ENCODE data around the gene TGFB2. TPM values are rescaled to one million over a fixed set of nuclear protein-coding genes. Genes with fewer than 3 reads are reported as not detected.

TGFB2 gene
- total RNA-seq, 1 experiment from 2014 or later: 0.34 TPM

DNA sequence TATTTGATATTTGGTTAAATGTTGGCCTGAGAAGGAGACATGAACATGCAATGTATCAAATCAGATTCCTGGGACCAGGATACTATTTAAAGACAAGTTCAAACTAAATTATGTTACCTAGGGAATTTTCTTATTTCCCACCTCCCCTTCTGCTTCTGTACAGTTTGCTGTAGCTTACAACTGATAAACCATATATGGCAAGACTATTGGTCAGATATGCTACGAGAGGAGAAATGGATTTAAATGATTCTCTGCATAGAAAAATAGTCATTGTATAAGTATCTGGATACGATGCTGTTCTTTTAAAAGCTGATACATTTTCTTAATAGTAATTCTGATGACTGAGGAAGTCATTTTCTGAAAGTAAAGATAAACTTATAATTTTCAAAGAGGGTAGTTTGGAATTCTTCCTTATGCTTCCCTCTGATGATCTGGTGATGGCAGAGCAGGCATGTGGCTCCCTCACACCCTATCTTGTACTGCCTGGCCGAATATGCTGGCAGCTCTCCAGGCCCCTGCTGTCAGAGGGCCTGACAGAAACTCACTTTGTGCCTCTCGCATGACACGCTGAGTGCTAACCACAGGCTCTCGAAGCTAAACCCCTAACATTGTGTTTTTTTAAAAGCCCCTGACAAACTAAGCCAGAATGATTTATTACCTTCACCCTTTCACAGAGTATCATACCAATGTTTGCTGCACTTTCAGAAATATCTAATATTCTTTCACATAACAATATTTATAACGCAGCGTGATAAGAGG is 40.7 kb upstream of the TGFB2 start:
- no peak for ATAC-seq
- CTCF ChIA-PET: no interaction called here
- Histone ChIP-seq H3K27ac (ENCODE audit: low read depth, low read length) (no peak overlapping the region), H3K79me2 (ENCODE audit: insufficient read depth, low read length) (peaks cover 64% of the 10 kb centered on the region), H3K9ac (ENCODE audit: low read length) (no peak overlapping the region), H3K4me2 (ENCODE audit: low read length) (no peak overlapping the region), H3K9me3 (ENCODE audit: control insufficient read depth in 1 of 2, insufficient read depth in 1 of 2, low read depth in 1 of 2, low read length in 2 of 2) (no peaks in the 10 kb centered on the region), H3K36me3 (ENCODE audit: control insufficient read depth in 1 of 2, insufficient read depth in 2 of 2, low read length in 2 of 2) (peaks cover 5 to 15% of the 10 kb centered on the region in 2 experiments; a peak in 3 of 4 replicates), H2AFZ (ENCODE audit: low read depth, low read length, poor library complexity, severe bottlenecking) (no peak overlapping the region), H4K20me1 (ENCODE audit: insufficient read depth) (peaks cover 4% of the 10 kb centered on the region; the same call in 1 of the 2 replicates), H3K27me3 (ENCODE audit: insufficient read depth, low read length) (no peaks in the 10 kb centered on the region), H3K4me3 (replicated peaks in 1 of 2; ENCODE audit: low read depth in 1 of 2, low read length in 2 of 2) (no peak overlapping the region), H3K4me1 (ENCODE audit: control insufficient read depth in 1 of 2, insufficient read depth in 2 of 2, low read length in 2 of 2) (no peaks in the 10 kb centered on the region), H3K9me2 (ENCODE audit: insufficient read depth) (no peaks in the 10 kb centered on the region)
- no TSS peak for BruUV-seq (replicated peaks)
- no peak for TF ChIP-seq SP1 (IDR thresholded peaks at IDR 0.05; ENCODE audit: low read depth)
- TF ChIP-seq SRF (IDR thresholded peaks at IDR 0.05; ENCODE audit: low read depth): no peak
- TF ChIP-seq CEBPB (IDR thresholded peaks at IDR 0.05; ENCODE audit: low read depth): no peak
- no peak for TF ChIP-seq ZFX (IDR thresholded peaks at IDR 0.05)
- TF ChIP-seq, protein P1, sequence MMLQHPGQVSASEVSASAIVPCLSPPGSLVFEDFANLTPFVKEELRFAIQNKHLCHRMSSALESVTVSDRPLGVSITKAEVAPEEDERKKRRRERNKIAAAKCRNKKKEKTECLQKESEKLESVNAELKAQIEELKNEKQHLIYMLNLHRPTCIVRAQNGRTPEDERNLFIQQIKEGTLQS (IDR thresholded peaks at IDR 0.05): no peak
- TF ChIP-seq, protein P2, sequence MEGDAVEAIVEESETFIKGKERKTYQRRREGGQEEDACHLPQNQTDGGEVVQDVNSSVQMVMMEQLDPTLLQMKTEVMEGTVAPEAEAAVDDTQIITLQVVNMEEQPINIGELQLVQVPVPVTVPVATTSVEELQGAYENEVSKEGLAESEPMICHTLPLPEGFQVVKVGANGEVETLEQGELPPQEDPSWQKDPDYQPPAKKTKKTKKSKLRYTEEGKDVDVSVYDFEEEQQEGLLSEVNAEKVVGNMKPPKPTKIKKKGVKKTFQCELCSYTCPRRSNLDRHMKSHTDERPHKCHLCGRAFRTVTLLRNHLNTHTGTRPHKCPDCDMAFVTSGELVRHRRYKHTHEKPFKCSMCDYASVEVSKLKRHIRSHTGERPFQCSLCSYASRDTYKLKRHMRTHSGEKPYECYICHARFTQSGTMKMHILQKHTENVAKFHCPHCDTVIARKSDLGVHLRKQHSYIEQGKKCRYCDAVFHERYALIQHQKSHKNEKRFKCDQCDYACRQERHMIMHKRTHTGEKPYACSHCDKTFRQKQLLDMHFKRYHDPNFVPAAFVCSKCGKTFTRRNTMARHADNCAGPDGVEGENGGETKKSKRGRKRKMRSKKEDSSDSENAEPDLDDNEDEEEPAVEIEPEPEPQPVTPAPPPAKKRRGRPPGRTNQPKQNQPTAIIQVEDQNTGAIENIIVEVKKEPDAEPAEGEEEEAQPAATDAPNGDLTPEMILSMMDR (IDR thresholded peaks at IDR 0.05 in 2 of 3, conservative IDR thresholded peaks at IDR 0.05 in 1 of 3; ENCODE audit: borderline replicate concordance in 1 of 3, insufficient read depth in 1 of 3, low read depth in 2 of 3, low read length in 2 of 3): no peak
- TF ChIP-seq TCF7L2 (IDR thresholded peaks at IDR 0.05; ENCODE audit: borderline replicate concordance, extremely low read depth, insufficient read depth, insufficient read length): no peak
- TF ChIP-seq, protein P3, sequence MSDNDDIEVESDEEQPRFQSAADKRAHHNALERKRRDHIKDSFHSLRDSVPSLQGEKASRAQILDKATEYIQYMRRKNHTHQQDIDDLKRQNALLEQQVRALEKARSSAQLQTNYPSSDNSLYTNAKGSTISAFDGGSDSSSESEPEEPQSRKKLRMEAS (IDR thresholded peaks at IDR 0.05): no peak
- TF ChIP-seq RAD21 (IDR thresholded peaks at IDR 0.05; ENCODE audit: low read depth): no peak
- no peak for TF ChIP-seq YY1 (IDR thresholded peaks at IDR 0.05; ENCODE audit: extremely low read depth, insufficient replicate concordance, low read depth, low read length)
- TF ChIP-seq EZH2 (IDR thresholded peaks at IDR 0.05): no peak
- TF ChIP-seq, protein P4, sequence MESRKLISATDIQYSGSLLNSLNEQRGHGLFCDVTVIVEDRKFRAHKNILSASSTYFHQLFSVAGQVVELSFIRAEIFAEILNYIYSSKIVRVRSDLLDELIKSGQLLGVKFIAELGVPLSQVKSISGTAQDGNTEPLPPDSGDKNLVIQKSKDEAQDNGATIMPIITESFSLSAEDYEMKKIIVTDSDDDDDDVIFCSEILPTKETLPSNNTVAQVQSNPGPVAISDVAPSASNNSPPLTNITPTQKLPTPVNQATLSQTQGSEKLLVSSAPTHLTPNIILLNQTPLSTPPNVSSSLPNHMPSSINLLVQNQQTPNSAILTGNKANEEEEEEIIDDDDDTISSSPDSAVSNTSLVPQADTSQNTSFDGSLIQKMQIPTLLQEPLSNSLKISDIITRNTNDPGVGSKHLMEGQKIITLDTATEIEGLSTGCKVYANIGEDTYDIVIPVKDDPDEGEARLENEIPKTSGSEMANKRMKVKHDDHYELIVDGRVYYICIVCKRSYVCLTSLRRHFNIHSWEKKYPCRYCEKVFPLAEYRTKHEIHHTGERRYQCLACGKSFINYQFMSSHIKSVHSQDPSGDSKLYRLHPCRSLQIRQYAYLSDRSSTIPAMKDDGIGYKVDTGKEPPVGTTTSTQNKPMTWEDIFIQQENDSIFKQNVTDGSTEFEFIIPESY (IDR thresholded peaks at IDR 0.05; ENCODE audit: extremely low read depth, insufficient replicate concordance, low read length): no peak
- no peak for TF ChIP-seq ZNF274 (IDR thresholded peaks at IDR 0.05; ENCODE audit: low read depth, low read length)
- TF ChIP-seq JUND (IDR thresholded peaks at IDR 0.05): no peak
- no peak for TF ChIP-seq CBX3 (IDR thresholded peaks at IDR 0.05; ENCODE audit: low read depth)
- TF ChIP-seq ELF1 (IDR thresholded peaks at IDR 0.05; ENCODE audit: borderline replicate concordance, low read depth): no peak
- no peak for TF ChIP-seq SIN3A (IDR thresholded peaks at IDR 0.05; ENCODE audit: low read depth)
- no peak for TF ChIP-seq POLR2AphosphoS5 (IDR thresholded peaks at IDR 0.05; ENCODE audit: low read depth, low read length)
- TF ChIP-seq, protein P5, sequence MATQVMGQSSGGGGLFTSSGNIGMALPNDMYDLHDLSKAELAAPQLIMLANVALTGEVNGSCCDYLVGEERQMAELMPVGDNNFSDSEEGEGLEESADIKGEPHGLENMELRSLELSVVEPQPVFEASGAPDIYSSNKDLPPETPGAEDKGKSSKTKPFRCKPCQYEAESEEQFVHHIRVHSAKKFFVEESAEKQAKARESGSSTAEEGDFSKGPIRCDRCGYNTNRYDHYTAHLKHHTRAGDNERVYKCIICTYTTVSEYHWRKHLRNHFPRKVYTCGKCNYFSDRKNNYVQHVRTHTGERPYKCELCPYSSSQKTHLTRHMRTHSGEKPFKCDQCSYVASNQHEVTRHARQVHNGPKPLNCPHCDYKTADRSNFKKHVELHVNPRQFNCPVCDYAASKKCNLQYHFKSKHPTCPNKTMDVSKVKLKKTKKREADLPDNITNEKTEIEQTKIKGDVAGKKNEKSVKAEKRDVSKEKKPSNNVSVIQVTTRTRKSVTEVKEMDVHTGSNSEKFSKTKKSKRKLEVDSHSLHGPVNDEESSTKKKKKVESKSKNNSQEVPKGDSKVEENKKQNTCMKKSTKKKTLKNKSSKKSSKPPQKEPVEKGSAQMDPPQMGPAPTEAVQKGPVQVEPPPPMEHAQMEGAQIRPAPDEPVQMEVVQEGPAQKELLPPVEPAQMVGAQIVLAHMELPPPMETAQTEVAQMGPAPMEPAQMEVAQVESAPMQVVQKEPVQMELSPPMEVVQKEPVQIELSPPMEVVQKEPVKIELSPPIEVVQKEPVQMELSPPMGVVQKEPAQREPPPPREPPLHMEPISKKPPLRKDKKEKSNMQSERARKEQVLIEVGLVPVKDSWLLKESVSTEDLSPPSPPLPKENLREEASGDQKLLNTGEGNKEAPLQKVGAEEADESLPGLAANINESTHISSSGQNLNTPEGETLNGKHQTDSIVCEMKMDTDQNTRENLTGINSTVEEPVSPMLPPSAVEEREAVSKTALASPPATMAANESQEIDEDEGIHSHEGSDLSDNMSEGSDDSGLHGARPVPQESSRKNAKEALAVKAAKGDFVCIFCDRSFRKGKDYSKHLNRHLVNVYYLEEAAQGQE (IDR thresholded peaks at IDR 0.05; ENCODE audit: low read depth): no peak
- no peak for TF ChIP-seq EZH2phosphoT487 (IDR thresholded peaks at IDR 0.05; ENCODE audit: borderline replicate concordance)
- RAD21 ChIA-PET (ENCODE audit: low non-redundant PET in 1 of 2, low total read pairs in 2 of 2, uncharacterized antibody in 2 of 2, unreplicated experiment in 2 of 2): no interaction called here
- intact Hi-C loops (cut with micrococcal nuclease): no loop called here
- POLR2A ChIA-PET: no interaction called here
- no peak for DNase-seq (ENCODE audit: low read depth, low spot score)
